ENCODE data around the gene NPFF.
"Not testable (repeated sequence)": the region's sequence is repeated elsewhere in the genome, so short reads cannot be mapped to it uniquely, and the experiment has no call there.

The NPFF gene

GRCh38 chr12:53506881-53507602 lies at the start of gene NPFF:
NPFF (minus strand) TSS chr12:53507484; CDS start chr12:53507474, 10 bp downstream.
- DNase-seq: no peak

- no peak for DNase-seq
Measured at GRCh38 chr12:53552361-53553327, 45.4 kb upstream of the NPFF start.

GRCh38 chr12:53551889-53552291 lies 44.6 kb upstream of the NPFF start:
- DNase-seq: no peak

GRCh38 chr12:53550595-53550994 lies 43.3 kb upstream of the NPFF start:
- no peak for DNase-seq

- DNase-seq: not testable (repeated sequence)
Measured at GRCh38 chr12:53550131-53550530, 42.8 kb upstream of the NPFF start.

- DNase-seq: not testable (repeated sequence)
Measured at GRCh38 chr12:53548354-53548753, 41.1 kb upstream of the NPFF start.

- DNase-seq: peak; percentile 62
Measured at GRCh38 chr12:53543539-53543938, 36.3 kb upstream of the NPFF start.

GRCh38 chr12:53539526-53539925 lies 32.2 kb upstream of the NPFF start:
- DNase-seq: no peak

- peak; percentile 64 for DNase-seq
Measured at GRCh38 chr12:53538209-53538689, 31.0 kb upstream of the NPFF start.

GRCh38 chr12:53536962-53537361 lies 29.7 kb upstream of the NPFF start:
- DNase-seq: no peak

GRCh38 chr12:53533471-53533870 lies 26.2 kb upstream of the NPFF start:
- DNase-seq: no peak

- no peak for DNase-seq
Measured at GRCh38 chr12:53532524-53533445, 25.5 kb upstream of the NPFF start.

- no peak for DNase-seq
Measured at GRCh38 chr12:53532021-53532420, 24.7 kb upstream of the NPFF start.

- DNase-seq: no peak
Measured at GRCh38 chr12:53530920-53531319, 23.6 kb upstream of the NPFF start.

- DNase-seq: no peak
Measured at GRCh38 chr12:53530061-53530460, 22.8 kb upstream of the NPFF start.

- DNase-seq: no peak
Measured at GRCh38 chr12:53524476-53524875, 17.2 kb upstream of the NPFF start.

GRCh38 chr12:53523131-53523530 lies 15.8 kb upstream of the NPFF start:
- no peak for DNase-seq

- DNase-seq: no peak
Measured at GRCh38 chr12:53518381-53518780, 11.1 kb upstream of the NPFF start.

GRCh38 chr12:53516758-53517455 lies 9.6 kb upstream of the NPFF start:
- no peak for DNase-seq

- DNase-seq: no peak
Measured at GRCh38 chr12:53515291-53515680, 8.0 kb upstream of the NPFF start.

GRCh38 chr12:53514628-53515290 lies 7.5 kb upstream of the NPFF start:
- DNase-seq: no peak
